Measurements from ENCODE around the gene KCNH8.

DNA sequence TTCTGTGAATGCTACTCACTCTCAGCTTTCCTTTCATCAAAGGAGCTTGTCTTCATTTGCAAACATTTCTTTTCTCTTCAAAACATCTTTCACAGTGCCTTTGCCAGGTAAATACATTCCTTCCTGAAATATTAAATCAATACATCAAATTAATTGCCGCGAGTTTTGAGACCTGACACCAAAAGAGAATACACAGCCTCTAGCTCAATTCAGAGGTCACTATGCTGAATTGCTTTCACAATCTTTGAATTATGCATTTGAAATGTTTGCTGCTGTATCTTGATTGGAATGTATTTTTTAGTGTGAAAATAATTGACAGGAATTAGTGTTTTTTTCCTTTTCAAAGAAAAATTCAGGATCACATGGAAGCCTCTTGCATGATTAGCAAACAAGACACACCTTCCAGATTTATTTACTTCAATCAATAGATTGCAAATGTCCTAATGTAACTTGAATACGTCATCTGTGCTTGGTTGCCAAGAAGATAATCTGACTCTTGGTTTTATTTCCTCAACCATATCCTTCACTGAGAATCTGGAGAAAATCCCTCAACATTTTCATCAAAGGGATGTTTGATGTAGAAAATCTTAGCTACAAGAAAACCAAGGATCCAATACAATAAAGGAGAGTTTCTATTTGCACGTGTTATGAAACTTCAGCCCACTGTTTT is 83.6 kb downstream of the KCNH8 start:
- TF ChIP-seq CTCF (conservative IDR thresholded peaks at IDR 0.05; ENCODE audit: low read depth, low read length) = no peak
- TF ChIP-seq, protein P1, sequence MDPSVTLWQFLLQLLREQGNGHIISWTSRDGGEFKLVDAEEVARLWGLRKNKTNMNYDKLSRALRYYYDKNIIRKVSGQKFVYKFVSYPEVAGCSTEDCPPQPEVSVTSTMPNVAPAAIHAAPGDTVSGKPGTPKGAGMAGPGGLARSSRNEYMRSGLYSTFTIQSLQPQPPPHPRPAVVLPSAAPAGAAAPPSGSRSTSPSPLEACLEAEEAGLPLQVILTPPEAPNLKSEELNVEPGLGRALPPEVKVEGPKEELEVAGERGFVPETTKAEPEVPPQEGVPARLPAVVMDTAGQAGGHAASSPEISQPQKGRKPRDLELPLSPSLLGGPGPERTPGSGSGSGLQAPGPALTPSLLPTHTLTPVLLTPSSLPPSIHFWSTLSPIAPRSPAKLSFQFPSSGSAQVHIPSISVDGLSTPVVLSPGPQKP (IDR thresholded peaks at IDR 0.05; ENCODE audit: borderline replicate concordance, low read depth, low read length) = no peak
- no peak for TF ChIP-seq BHLHE40 (IDR thresholded peaks at IDR 0.05; ENCODE audit: low read depth, low read length)
- TF ChIP-seq RAD21 (IDR thresholded peaks at IDR 0.05; ENCODE audit: low read length) = no peak
- TF ChIP-seq POLR2A (IDR thresholded peaks at IDR 0.05; ENCODE audit: low read depth, low read length) = no peak
- TF ChIP-seq FOS (IDR thresholded peaks at IDR 0.05; ENCODE audit: low read depth, low read length) = no peak
- TF ChIP-seq USF2 (IDR thresholded peaks at IDR 0.05; ENCODE audit: low read depth, low read length) = no peak
- no peak for TF ChIP-seq RFX5 (IDR thresholded peaks at IDR 0.05; ENCODE audit: low read depth, low read length)
- no peak for TF ChIP-seq SMC3 (IDR thresholded peaks at IDR 0.05; ENCODE audit: low read depth, low read length)
- no peak for TF ChIP-seq MAZ (IDR thresholded peaks at IDR 0.05; ENCODE audit: borderline replicate concordance, low read depth, low read length)
- TF ChIP-seq CEBPB (IDR thresholded peaks at IDR 0.05; ENCODE audit: low read depth, low read length) = no peak
- TF ChIP-seq MXI1 (IDR thresholded peaks at IDR 0.05; ENCODE audit: borderline replicate concordance, low read depth, low read length) = no peak
- TF ChIP-seq NFE2L2 (IDR thresholded peaks at IDR 0.05; ENCODE audit: low read depth, low read length) = no peak
- no peak for TF ChIP-seq CHD1 (IDR thresholded peaks at IDR 0.05; ENCODE audit: low read depth, low read length)
